ENCODE results near the gene FBXO38.
"Not testable (repeated sequence)": the region's sequence is repeated elsewhere in the genome, so short reads cannot be mapped to it uniquely, and the experiment has no call there.

FBXO38 gene

GRCh38 chr5:148454576-148454975 is 70.8 kb downstream of the FBXO38 start:
- no peak for DNase-seq (ENCODE audit: low spot score in 2 of 2)
- Histone ChIP-seq H3K4me1 (no peaks in the 10 kb centered on the region), H3K36me3 (replicated peaks) (no peaks in the 10 kb centered on the region), H3K27me3 (ENCODE audit: low read depth) (no peaks in the 10 kb centered on the region; the same call in 1 of the 2 replicates), H3K9me3 (no peaks in the 10 kb centered on the region), H3K4me3 (no peak overlapping the region)
- in situ Hi-C loops (cut with MboI; ENCODE audit: low sequenced_read_pairs) = no loop called here

GRCh38 chr5:148455185-148455584 is 71.4 kb downstream of the FBXO38 start:
- Histone ChIP-seq H3K27me3 (ENCODE audit: low read depth) (no peaks in the 10 kb centered on the region; the same call in 1 of the 2 replicates), H3K4me1 (no peaks in the 10 kb centered on the region), H3K4me3 (no peak overlapping the region), H3K36me3 (replicated peaks) (no peaks in the 10 kb centered on the region), H3K9me3 (no peaks in the 10 kb centered on the region)
- no peak for DNase-seq (ENCODE audit: low spot score in 2 of 2)
- in situ Hi-C loops (cut with MboI; ENCODE audit: low sequenced_read_pairs) = no loop called here

- Histone ChIP-seq H3K27me3 (ENCODE audit: low read depth) (no peaks in the 10 kb centered on the region; the same call in 1 of the 2 replicates), H3K36me3 (replicated peaks) (no peaks in the 10 kb centered on the region), H3K4me3 (no peak overlapping the region), H3K9me3 (no peaks in the 10 kb centered on the region), H3K4me1 (no peaks in the 10 kb centered on the region)
- peak; percentile 26 to 36 for DNase-seq (ENCODE audit: low spot score in 2 of 2)
- in situ Hi-C loops (cut with MboI; ENCODE audit: low sequenced_read_pairs) = no loop called here
Measured at GRCh38 chr5:148457183-148457620, 73.4 kb downstream of the FBXO38 start.

- in situ Hi-C loops (cut with MboI; ENCODE audit: low sequenced_read_pairs) = no loop called here
- DNase-seq (ENCODE audit: low spot score in 2 of 2) = no peak
- Histone ChIP-seq H3K9me3 (no peaks in the 10 kb centered on the region), H3K27me3 (ENCODE audit: low read depth) (peaks cover 2% of the 10 kb centered on the region; the same call in 1 of the 2 replicates), H3K4me3 (no peak overlapping the region), H3K4me1 (no peaks in the 10 kb centered on the region), H3K36me3 (replicated peaks) (no peaks in the 10 kb centered on the region)
Measured at GRCh38 chr5:148458036-148458888, 74.5 kb downstream of the FBXO38 start.

- Histone ChIP-seq H3K27me3 (ENCODE audit: low read depth) (peaks cover 2% of the 10 kb centered on the region; the same call in 1 of the 2 replicates), H3K4me1 (no peaks in the 10 kb centered on the region)
- no peak for DNase-seq (ENCODE audit: low spot score in 2 of 2)
Measured at GRCh38 chr5:148459669-148460068, 75.9 kb downstream of the FBXO38 start.

GRCh38 chr5:148465381-148466235 is 81.8 kb downstream of the FBXO38 start:
- Histone ChIP-seq H3K36me3 (replicated peaks) (no peaks in the 10 kb centered on the region), H3K27me3 (ENCODE audit: low read depth) (peaks cover 2% of the 10 kb centered on the region; the same call in 1 of the 2 replicates), H3K4me1 (no peaks in the 10 kb centered on the region), H3K9me3 (no peaks in the 10 kb centered on the region), H3K4me3 (no peak overlapping the region)
- in situ Hi-C loops (cut with MboI; ENCODE audit: low sequenced_read_pairs) = no loop called here
- DNase-seq (ENCODE audit: low spot score in 2 of 2) = no peak

More at GRCh38 chr5:148459669-148460068, 75.9 kb downstream of the FBXO38 start:
- Histone ChIP-seq H3K4me3 (no peak overlapping the region), H3K36me3 (replicated peaks) (no peaks in the 10 kb centered on the region), H3K9me3 (no peaks in the 10 kb centered on the region)
- in situ Hi-C loops (cut with MboI; ENCODE audit: low sequenced_read_pairs) = no loop called here

- Histone ChIP-seq H3K9me3 (no peaks in the 10 kb centered on the region), H3K36me3 (replicated peaks) (no peaks in the 10 kb centered on the region), H3K4me3 (no peak overlapping the region), H3K4me1 (no peaks in the 10 kb centered on the region), H3K27me3 (ENCODE audit: low read depth) (peaks cover 2% of the 10 kb centered on the region; the same call in 1 of the 2 replicates)
- DNase-seq (ENCODE audit: low spot score in 2 of 2) = no peak
- in situ Hi-C loops (cut with MboI; ENCODE audit: low sequenced_read_pairs) = no loop called here
Measured at GRCh38 chr5:148466236-148466580, 82.5 kb downstream of the FBXO38 start.

GRCh38 chr5:148467958-148468357 is 84.2 kb downstream of the FBXO38 start:
- in situ Hi-C loops (cut with MboI; ENCODE audit: low sequenced_read_pairs) = no loop called here
- no peaks in the 10 kb centered on the region for H3K4me1 ChIP-seq
- DNase-seq (ENCODE audit: low spot score in 2 of 2) = no peak
- no peaks in the 10 kb centered on the region for H3K36me3 ChIP-seq (replicated peaks)
- H3K27me3 ChIP-seq (ENCODE audit: low read depth) = no peaks in the 10 kb centered on the region
- no peaks in the 10 kb centered on the region for H3K9me3 ChIP-seq
- H3K4me3 ChIP-seq = no peak overlapping the region

- H3K27me3 ChIP-seq (ENCODE audit: low read depth); DNase-seq (ENCODE audit: low spot score in 2 of 2); in situ Hi-C loops (cut with MboI; ENCODE audit: low sequenced_read_pairs); H3K36me3 ChIP-seq (replicated peaks); H3K4me1 ChIP-seq; H3K9me3 ChIP-seq; H3K4me3 ChIP-seq: not testable (repeated sequence)
Measured at GRCh38 chr5:148468746-148469145, 85.0 kb downstream of the FBXO38 start.

GRCh38 chr5:148469501-148469935 is 85.8 kb downstream of the FBXO38 start:
- no peak for DNase-seq (ENCODE audit: low spot score in 2 of 2)
- in situ Hi-C loops (cut with MboI; ENCODE audit: low sequenced_read_pairs) = no loop called here

GRCh38 chr5:148471379-148471778 is 87.6 kb downstream of the FBXO38 start:
- H3K9me3 ChIP-seq = no peaks in the 10 kb centered on the region
- H3K4me1 ChIP-seq = no peaks in the 10 kb centered on the region
- no peak overlapping the region for H3K4me3 ChIP-seq
- DNase-seq (ENCODE audit: low spot score in 2 of 2) = no peak
- in situ Hi-C loops (cut with MboI; ENCODE audit: low sequenced_read_pairs) = no loop called here
- H3K36me3 ChIP-seq (replicated peaks) = no peaks in the 10 kb centered on the region
- H3K27me3 ChIP-seq (ENCODE audit: low read depth) = no peaks in the 10 kb centered on the region; the same call in 1 of the 2 replicates

More at GRCh38 chr5:148469501-148469935, 85.8 kb downstream of the FBXO38 start:
- Histone ChIP-seq H3K9me3 (no peaks in the 10 kb centered on the region), H3K4me1 (no peaks in the 10 kb centered on the region), H3K4me3 (no peak overlapping the region), H3K27me3 (ENCODE audit: low read depth) (no peaks in the 10 kb centered on the region), H3K36me3 (replicated peaks) (no peaks in the 10 kb centered on the region)

- Histone ChIP-seq H3K9me3 (no peaks in the 10 kb centered on the region), H3K4me1 (no peaks in the 10 kb centered on the region), H3K27me3 (ENCODE audit: low read depth) (peaks cover 8% of the 10 kb centered on the region), H3K36me3 (replicated peaks) (no peaks in the 10 kb centered on the region), H3K4me3 (no peak overlapping the region)
- DNase-seq (ENCODE audit: low spot score in 2 of 2) = no peak
- in situ Hi-C loops (cut with MboI; ENCODE audit: low sequenced_read_pairs) = no loop called here
Measured at GRCh38 chr5:148474025-148474511, 90.3 kb downstream of the FBXO38 start.

- Histone ChIP-seq H3K27me3 (ENCODE audit: low read depth) (peaks cover 8% of the 10 kb centered on the region), H3K4me3 (no peak overlapping the region)
- in situ Hi-C loops (cut with MboI; ENCODE audit: low sequenced_read_pairs) = no loop called here
Measured at GRCh38 chr5:148476302-148476701, 92.5 kb downstream of the FBXO38 start.

More at GRCh38 chr5:148476302-148476701, 92.5 kb downstream of the FBXO38 start:
- H3K4me1 ChIP-seq = no peaks in the 10 kb centered on the region
- H3K9me3 ChIP-seq = no peaks in the 10 kb centered on the region
- H3K36me3 ChIP-seq (replicated peaks) = no peaks in the 10 kb centered on the region
- DNase-seq (ENCODE audit: low spot score in 2 of 2) = no peak

All from HAP-1 (cell line).